ENCODE results near the gene MRM1.

The MRM1 gene

GRCh38 chr17:36632916-36633771 is 31.8 kb downstream of the MRM1 start:
- Histone ChIP-seq H3K9ac (ENCODE audit: low read length) (no peak overlapping the region), H3K27ac (ENCODE audit: low read depth, low read length) (no peak overlapping the region), H3K9me3 (ENCODE audit: control insufficient read depth, insufficient read depth, low read depth, low read length) (no peaks in the 10 kb centered on the region), H3K4me1 (ENCODE audit: control insufficient read depth, insufficient read depth, low read length) (peaks cover 23% of the 10 kb centered on the region), H3K36me3 (ENCODE audit: control insufficient read depth, insufficient read depth, low read length) (no peaks in the 10 kb centered on the region), H3K27me3 (ENCODE audit: control insufficient read depth, insufficient read depth, low read length) (peaks cover 30% of the 10 kb centered on the region), H3K4me3 (ENCODE audit: low read depth, low read length) (peak overlapping the region; percentile 42)

GRCh38 chr17:36640346-36640745 is 39.0 kb downstream of the MRM1 start:
- H3K4me3 ChIP-seq (ENCODE audit: low read depth, low read length): no peak overlapping the region
- H3K9me3 ChIP-seq (ENCODE audit: control insufficient read depth, insufficient read depth, low read depth, low read length): no peaks in the 10 kb centered on the region
- peaks cover 74% of the 10 kb centered on the region for H3K27me3 ChIP-seq (ENCODE audit: control insufficient read depth, insufficient read depth, low read length)
- no peak overlapping the region for H3K9ac ChIP-seq (ENCODE audit: low read length)
- no peak overlapping the region for H3K27ac ChIP-seq (ENCODE audit: low read depth, low read length)
- H3K4me1 ChIP-seq (ENCODE audit: control insufficient read depth, insufficient read depth, low read length): peaks cover 7% of the 10 kb centered on the region
- no peaks in the 10 kb centered on the region for H3K36me3 ChIP-seq (ENCODE audit: control insufficient read depth, insufficient read depth, low read length)

DNA sequence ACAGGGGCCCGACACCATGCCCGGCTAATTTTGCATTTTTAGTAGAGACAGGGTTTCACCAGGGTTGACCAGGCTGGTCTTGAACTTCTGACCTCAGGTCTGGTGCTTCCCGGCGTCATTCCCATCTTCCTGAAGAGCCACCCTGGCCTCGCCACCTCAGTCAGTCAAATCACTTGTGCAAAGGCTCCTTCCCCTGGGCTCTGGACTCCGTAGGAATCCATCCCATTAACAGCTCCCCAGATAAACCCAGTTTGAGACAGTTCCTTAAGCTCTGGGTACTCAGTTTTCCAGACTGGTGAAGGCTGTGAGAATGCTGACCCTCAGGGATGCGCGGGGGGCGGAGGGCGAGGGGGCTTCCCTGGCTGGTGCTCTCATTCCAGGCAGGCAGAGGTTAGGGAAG is 39.5 kb downstream of the MRM1 start:
- peaks cover 75% of the 10 kb centered on the region for H3K27me3 ChIP-seq (ENCODE audit: control insufficient read depth, insufficient read depth, low read length)
- H3K9me3 ChIP-seq (ENCODE audit: control insufficient read depth, insufficient read depth, low read depth, low read length): no peaks in the 10 kb centered on the region
- H3K4me3 ChIP-seq (ENCODE audit: low read depth, low read length): peak overlapping the region; percentile 62
- H3K36me3 ChIP-seq (ENCODE audit: control insufficient read depth, insufficient read depth, low read length): no peaks in the 10 kb centered on the region
- H3K9ac ChIP-seq (ENCODE audit: low read length): no peak overlapping the region
- H3K4me1 ChIP-seq (ENCODE audit: control insufficient read depth, insufficient read depth, low read length): peaks cover 7% of the 10 kb centered on the region
- H3K27ac ChIP-seq (ENCODE audit: low read depth, low read length): no peak overlapping the region

DNA sequence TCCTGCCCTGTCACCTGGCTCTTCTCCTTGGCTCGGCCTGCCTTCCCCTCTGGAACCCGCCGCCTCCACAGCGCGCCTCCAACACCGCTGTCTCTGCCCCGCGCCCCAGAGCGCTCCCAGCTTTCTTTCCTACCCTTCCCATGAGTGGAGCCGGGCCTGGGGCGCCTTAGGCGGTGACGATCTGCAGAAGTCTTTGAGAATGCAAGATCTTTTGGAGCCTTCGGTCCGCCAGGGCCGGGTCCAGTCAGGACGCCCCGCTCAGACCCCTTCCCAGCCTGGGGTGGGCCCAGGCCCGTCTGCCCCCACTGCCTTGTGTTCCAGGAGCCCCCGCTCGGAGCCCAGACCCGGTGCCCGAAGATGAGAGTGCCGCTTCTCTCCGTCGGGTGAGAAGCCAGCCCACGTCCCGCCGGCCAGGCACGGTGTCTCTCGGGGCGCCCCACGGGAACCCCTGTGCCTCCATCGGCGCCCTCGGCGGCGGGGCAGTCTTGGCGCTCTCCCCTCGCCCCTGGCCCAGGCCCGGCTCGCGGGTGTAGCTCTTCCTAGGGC is 40.0 kb downstream of the MRM1 start:
- H3K27ac ChIP-seq (ENCODE audit: low read depth, low read length): no peak overlapping the region
- H3K4me1 ChIP-seq (ENCODE audit: control insufficient read depth, insufficient read depth, low read length): peaks cover 7% of the 10 kb centered on the region
- H3K4me3 ChIP-seq (ENCODE audit: low read depth, low read length): peak overlapping the region; percentile 62
- peaks cover 80% of the 10 kb centered on the region for H3K27me3 ChIP-seq (ENCODE audit: control insufficient read depth, insufficient read depth, low read length)
- H3K9ac ChIP-seq (ENCODE audit: low read length): peak overlapping the region; percentile 31
- H3K36me3 ChIP-seq (ENCODE audit: control insufficient read depth, insufficient read depth, low read length): no peaks in the 10 kb centered on the region
- H3K9me3 ChIP-seq (ENCODE audit: control insufficient read depth, insufficient read depth, low read depth, low read length): no peaks in the 10 kb centered on the region

DNA sequence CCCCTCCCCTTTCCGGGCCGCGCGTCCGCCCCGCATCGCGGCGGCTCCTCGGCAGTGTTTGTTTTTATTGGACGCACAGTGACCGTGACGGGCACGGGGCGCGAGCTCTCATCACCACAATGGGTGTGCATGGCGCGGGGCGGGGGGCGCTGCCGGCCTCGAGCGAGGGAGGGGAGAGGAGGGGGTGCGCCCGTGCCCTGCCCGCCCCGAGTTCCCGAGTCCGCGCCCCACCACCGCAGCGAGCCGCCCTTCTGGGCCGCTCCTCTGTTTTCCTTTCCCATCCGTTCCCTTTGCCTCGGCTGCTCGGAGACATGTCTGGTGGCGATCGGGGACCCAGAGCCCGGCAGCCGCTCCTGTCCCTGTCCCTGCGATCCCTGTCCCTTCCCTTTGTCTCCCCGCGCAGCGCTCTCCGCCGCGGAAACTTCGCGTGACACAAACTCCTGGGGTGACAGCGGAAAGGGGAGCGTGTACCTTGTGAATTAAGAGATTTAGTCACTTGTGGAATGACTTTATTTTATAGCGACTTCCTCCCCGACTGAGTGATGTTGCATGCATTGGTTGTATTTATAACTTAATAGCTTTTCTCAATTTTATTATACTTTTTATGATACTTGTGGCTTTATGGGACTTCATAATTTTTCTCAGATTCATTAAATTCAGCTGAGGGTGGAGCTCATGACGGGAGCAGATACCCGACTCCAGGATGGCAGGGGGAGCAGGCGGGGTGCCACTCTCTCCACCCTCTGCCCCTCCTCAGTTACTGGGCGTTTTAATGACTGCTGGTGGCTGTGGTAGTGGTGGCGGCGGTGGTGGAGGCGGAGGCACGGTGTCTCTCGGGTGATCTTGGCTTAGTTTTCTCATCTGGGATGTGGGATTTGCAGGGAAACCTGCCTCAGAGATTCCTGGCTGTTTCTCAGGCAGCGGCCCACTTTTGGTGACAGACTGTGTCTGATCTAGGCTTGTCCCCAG is 40.8 kb downstream of the MRM1 start:
- H3K27me3 ChIP-seq (ENCODE audit: control insufficient read depth, insufficient read depth, low read length): peaks cover 78% of the 10 kb centered on the region
- no peak overlapping the region for H3K27ac ChIP-seq (ENCODE audit: low read depth, low read length)
- H3K9ac ChIP-seq (ENCODE audit: low read length): peak overlapping the region; percentile 31
- H3K36me3 ChIP-seq (ENCODE audit: control insufficient read depth, insufficient read depth, low read length): no peaks in the 10 kb centered on the region
- peaks cover 7% of the 10 kb centered on the region for H3K4me1 ChIP-seq (ENCODE audit: control insufficient read depth, insufficient read depth, low read length)
- H3K9me3 ChIP-seq (ENCODE audit: control insufficient read depth, insufficient read depth, low read depth, low read length): no peaks in the 10 kb centered on the region
- H3K4me3 ChIP-seq (ENCODE audit: low read depth, low read length): peak overlapping the region; percentile 62

DNA sequence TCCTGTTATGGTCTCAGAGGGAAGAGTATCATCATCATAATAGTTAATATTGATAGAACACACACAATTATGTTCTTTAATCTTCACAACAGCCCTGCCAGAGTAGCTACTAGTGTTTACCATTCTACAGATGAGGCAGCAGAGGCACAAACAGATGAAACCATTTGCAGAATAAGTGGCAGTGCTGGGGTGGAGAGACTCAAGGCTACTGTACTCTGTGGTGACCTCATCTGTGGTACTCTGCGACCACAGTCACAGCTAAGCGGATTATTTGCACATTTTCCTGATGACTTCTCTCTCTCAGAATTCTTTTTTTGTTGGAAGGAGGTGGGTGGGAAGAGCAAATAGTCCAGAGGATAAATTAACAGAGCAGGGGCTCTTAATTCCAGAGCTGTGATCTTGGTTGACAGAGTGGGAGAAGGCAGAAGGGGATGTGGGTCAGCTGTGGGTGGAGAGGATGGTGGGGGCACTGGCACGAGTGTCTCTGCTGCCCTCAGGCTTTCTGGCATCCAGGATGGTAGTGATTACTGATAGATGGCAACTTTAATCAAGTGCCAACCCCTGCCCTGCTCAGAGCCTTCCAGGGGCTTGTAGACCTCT is 41.8 kb downstream of the MRM1 start:
- no peak overlapping the region for H3K4me3 ChIP-seq (ENCODE audit: low read depth, low read length)
- H3K9ac ChIP-seq (ENCODE audit: low read length): no peak overlapping the region
- no peaks in the 10 kb centered on the region for H3K36me3 ChIP-seq (ENCODE audit: control insufficient read depth, insufficient read depth, low read length)
- peaks cover 78% of the 10 kb centered on the region for H3K27me3 ChIP-seq (ENCODE audit: control insufficient read depth, insufficient read depth, low read length)
- H3K27ac ChIP-seq (ENCODE audit: low read depth, low read length): no peak overlapping the region
- peaks cover 7% of the 10 kb centered on the region for H3K4me1 ChIP-seq (ENCODE audit: control insufficient read depth, insufficient read depth, low read length)
- no peaks in the 10 kb centered on the region for H3K9me3 ChIP-seq (ENCODE audit: control insufficient read depth, insufficient read depth, low read depth, low read length)

GRCh38 chr17:36645422-36645821 is 44.0 kb downstream of the MRM1 start:
- Histone ChIP-seq H3K9ac (ENCODE audit: low read length) (no peak overlapping the region), H3K4me1 (ENCODE audit: control insufficient read depth, insufficient read depth, low read length) (peaks cover 12% of the 10 kb centered on the region), H3K27ac (ENCODE audit: low read depth, low read length) (no peak overlapping the region), H3K27me3 (ENCODE audit: control insufficient read depth, insufficient read depth, low read length) (peaks cover 70% of the 10 kb centered on the region), H3K4me3 (ENCODE audit: low read depth, low read length) (no peak overlapping the region), H3K9me3 (ENCODE audit: control insufficient read depth, insufficient read depth, low read depth, low read length) (no peaks in the 10 kb centered on the region), H3K36me3 (ENCODE audit: control insufficient read depth, insufficient read depth, low read length) (no peaks in the 10 kb centered on the region)

GRCh38 chr17:36647636-36648035 is 46.3 kb downstream of the MRM1 start:
- peaks cover 9% of the 10 kb centered on the region for H3K4me1 ChIP-seq (ENCODE audit: control insufficient read depth, insufficient read depth, low read length)
- H3K9me3 ChIP-seq (ENCODE audit: control insufficient read depth, insufficient read depth, low read depth, low read length): no peaks in the 10 kb centered on the region
- no peak overlapping the region for H3K9ac ChIP-seq (ENCODE audit: low read length)
- H3K36me3 ChIP-seq (ENCODE audit: control insufficient read depth, insufficient read depth, low read length): no peaks in the 10 kb centered on the region
- no peak overlapping the region for H3K4me3 ChIP-seq (ENCODE audit: low read depth, low read length)
- H3K27me3 ChIP-seq (ENCODE audit: control insufficient read depth, insufficient read depth, low read length): peaks cover 62% of the 10 kb centered on the region
- H3K27ac ChIP-seq (ENCODE audit: low read depth, low read length): no peak overlapping the region

DNA sequence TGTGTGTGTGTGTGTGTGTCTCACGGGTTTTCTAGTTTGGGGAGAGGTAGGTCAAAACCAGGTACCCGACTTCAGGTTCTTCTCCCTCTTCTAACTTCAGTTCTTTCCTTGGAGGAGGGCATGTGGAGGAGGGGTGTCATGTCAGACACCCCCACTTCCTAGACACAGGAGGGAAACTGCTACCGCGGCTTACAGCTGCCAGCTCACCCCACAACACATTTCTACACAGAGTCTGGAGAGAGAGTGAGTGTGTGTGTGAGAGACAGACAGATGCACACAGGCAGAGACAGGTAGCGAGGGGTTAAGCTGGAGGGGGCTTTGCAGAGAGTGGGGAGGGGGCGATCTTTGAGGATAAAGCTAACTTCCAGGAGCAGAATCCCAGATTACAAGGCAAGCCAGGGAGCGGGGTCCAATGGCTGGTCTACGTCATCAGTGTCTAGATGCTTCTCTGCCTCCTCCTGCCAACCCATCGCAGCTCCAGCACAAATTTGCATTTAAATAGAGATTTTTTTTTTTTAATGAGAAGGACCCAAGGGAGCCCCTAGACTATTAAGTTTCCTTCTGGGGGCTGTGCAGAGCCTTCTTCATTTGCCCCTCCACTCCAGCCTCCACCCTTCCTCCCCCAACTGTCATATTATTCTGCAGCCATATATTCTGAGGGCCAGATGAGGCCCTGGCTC is 48.9 kb downstream of the MRM1 start:
- Histone ChIP-seq H3K9ac (ENCODE audit: low read length) (no peak overlapping the region), H3K27me3 (ENCODE audit: control insufficient read depth, insufficient read depth, low read length) (peaks cover 60% of the 10 kb centered on the region), H3K4me1 (ENCODE audit: control insufficient read depth, insufficient read depth, low read length) (peaks cover 9% of the 10 kb centered on the region), H3K27ac (ENCODE audit: low read depth, low read length) (no peak overlapping the region), H3K4me3 (ENCODE audit: low read depth, low read length) (no peak overlapping the region), H3K9me3 (ENCODE audit: control insufficient read depth, insufficient read depth, low read depth, low read length) (no peaks in the 10 kb centered on the region), H3K36me3 (ENCODE audit: control insufficient read depth, insufficient read depth, low read length) (no peaks in the 10 kb centered on the region)

GRCh38 chr17:36653374-36653773 is 52.0 kb downstream of the MRM1 start:
- Histone ChIP-seq H3K27ac (ENCODE audit: low read depth, low read length) (no peak overlapping the region), H3K9me3 (ENCODE audit: control insufficient read depth, insufficient read depth, low read depth, low read length) (no peaks in the 10 kb centered on the region), H3K4me1 (ENCODE audit: control insufficient read depth, insufficient read depth, low read length) (peaks cover 14% of the 10 kb centered on the region), H3K9ac (ENCODE audit: low read length) (no peak overlapping the region), H3K36me3 (ENCODE audit: control insufficient read depth, insufficient read depth, low read length) (no peaks in the 10 kb centered on the region), H3K4me3 (ENCODE audit: low read depth, low read length) (no peak overlapping the region), H3K27me3 (ENCODE audit: control insufficient read depth, insufficient read depth, low read length) (peaks cover 75% of the 10 kb centered on the region)
